GM12874 (cell line): ENCODE results near the gene TCFL5.

ENCODE experiments used
- CTCF ChIP-seq: IDR thresholded peaks from 2 replicates; pipeline ENCODE4 v1.5.1; 2011; ENCODE audit warnings: low read depth, mild to moderate bottlenecking, control low read depth, low read length, moderate library complexity; ENCODE audit not compliant: insufficient read depth

The TCFL5 gene

GRCh38 chr20:62807444-62808210 is 54.0 kb downstream of the TCFL5 start:
- no peak for TF ChIP-seq CTCF

DNA sequence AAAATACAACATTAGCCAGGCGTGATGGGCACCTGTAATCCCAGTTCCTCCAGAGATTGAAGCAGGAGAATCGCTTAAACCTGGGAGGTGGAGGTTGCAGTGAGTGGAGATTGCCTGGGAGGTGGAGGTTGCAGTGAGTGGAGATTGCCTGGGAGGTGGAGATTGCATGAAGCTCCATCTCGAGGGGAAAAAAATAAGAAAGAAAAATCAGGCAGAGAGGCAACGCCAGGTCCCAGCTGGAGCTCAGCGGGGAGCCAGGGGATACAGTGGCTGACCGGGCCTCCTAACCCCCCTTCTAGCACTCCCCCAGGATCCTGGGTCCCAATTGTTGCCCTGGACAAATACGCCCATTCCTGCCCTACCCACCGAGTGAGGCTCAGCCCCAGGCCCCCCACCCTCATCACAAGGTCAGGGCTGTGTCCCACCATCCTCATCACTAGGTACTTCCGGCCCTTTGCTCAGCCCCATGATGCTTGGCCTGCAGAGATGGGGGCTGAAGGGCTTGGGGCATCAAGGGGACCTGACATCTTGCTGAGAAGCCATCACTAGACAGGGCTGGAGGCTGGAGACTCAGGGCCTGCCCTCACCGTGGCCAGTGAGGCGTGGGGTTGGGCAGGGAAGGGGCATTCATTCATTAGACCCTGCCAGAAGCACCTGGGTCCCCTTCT is 55.1 kb downstream of the TCFL5 start:
- TF ChIP-seq CTCF: no peak

DNA sequence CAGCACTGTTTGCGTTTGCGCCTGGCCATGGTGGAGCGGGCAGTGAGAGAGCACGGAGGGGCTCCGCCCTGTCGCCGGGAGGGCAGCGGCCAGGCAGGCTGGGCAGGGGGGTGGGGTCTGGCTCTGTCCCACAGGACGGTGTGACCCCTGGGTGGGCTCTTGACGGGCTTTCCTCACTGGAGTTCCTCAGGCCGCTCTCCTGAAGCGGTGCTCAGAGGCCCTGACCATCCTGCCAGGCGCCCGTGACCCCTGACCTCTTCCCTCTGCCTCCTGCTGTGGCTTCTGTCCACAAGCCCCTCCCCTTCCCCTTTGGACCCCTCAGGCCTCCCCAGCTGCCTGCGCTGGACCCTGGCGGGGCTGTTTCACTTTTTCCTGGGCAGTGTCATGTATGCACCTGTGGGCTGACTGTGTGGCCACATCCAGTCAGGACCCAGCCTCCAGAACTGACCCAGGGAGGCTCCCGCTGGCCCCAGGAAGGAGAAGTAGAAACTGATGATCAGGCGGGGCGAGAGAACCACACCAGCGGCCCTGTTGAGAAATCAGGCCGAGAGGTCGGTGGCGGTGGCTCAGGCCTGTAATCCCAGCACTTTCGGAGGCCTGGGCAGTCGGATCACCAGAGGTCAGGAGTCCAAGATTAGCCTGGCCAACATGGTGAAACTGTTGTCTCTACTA is 55.8 kb downstream of the TCFL5 start:
- no peak for TF ChIP-seq CTCF

DNA sequence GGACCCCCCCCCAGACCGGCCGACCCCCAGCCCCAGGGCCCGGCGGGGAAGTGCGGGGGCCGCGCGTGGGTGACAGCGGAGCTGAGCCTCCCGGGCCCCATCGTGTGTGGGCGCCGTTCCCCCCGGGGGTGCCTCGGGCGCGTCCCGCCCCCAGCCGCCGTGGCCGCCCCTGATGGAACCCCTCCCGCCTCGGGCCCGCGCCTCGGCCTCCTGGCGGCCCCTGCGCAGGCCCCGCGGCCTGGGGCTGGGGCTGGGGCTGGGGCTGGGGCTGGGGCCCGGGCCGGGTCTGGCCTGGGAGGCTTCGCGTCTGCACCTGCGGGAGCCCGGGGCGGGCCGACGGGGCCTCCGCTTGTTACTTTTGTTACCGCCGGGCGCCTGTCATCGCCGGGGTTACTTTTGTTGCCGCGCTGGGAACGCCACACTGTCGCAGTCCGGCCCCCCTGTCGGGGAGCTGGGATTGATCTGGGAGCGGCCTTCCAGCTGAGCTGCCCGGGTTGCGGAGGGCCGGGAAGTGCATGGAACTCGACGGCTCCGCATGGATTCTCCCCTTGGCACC is 56.4 kb downstream of the TCFL5 start:
- TF ChIP-seq CTCF: no peak

- TF ChIP-seq CTCF: no peak
Observed at GRCh38 chr20:62804627-62805154, 56.9 kb downstream of the TCFL5 start, which contains the start of gene OGFR. TSS of gene OGFR (plus strand) at chr20:62804835. CDS start at chr20:62804860, 25 bp downstream.

DNA sequence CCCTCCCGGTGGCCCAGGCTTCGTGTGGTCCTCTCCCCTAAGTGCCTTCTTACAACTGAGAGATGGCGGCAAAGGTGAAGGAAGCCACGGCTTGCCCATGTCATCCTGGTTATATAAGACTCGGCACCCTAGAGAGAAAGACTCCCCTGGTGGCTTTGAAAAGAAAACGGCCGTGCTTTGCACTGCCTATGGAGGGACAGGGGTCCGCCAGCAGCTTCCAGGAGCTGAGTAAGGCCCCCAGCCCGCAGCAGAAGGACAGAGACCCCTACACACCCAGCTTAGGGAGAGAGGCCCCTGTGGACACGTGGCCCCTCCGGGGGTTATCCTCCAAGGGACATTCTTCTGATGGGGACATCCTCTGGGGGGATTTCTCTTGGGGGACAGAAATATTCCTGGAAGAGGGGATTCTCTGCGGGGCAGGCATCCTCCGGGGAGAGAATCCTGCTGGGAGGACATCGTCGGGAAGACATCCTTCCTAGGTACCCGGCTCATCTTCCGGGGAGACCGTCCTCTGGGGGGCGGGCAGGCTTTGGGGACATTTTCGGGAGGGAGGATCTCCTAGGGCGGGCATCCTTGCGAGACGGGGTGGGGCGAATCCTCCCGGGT is 57.5 kb downstream of the TCFL5 start:
- 0 out of 2 replicates have a peak, but pooled peaks have one; percentile 10 for TF ChIP-seq CTCF
